OCI-LY7 (cell line): ENCODE data around the gene MUC22. TPM values are rescaled to one million over a fixed set of nuclear protein-coding genes. Genes with fewer than 3 reads are reported as not detected.
"Not testable (repeated sequence)": the region's sequence is repeated elsewhere in the genome, so short reads cannot be mapped to it uniquely, and the experiment has no call there.

Experiments used
- BruUV-seq: library from RNA; stranded (reverse); fragments of 400-500 nt; replicated peaks from 2 replicates; lab custom pipeline; 2021; lab: Mats Ljungman, UMichigan
- CTCF ChIA-PET: fragments of 300-600 bp; sonication (Branson Sonifier 250); formaldehyde crosslinking; loops from one replicate; lab custom pipeline; 2022; ENCODE audit warnings: antibody characterized with exemption; ENCODE audit not compliant: unreplicated experiment; lab: Charles Lee
- POLR2A ChIA-PET: fragments of 300-600 bp; sonication (Branson Sonifier 250); formaldehyde crosslinking; loops from one replicate; lab custom pipeline; 2022; ENCODE audit warnings: antibody characterized with exemption; lab: Charles Lee
- DNase-seq: peaks from one replicate; pipeline ENCODE4 v3.0.0-alpha.2; 2015; ENCODE audit warnings: low spot score
- H2AFZ ChIP-seq: fragments of 200-600 bp; sonication (generic), shearing (Covaris generic); 2 replicates; pipeline ENCODE4 v1.6.1; 2014; ENCODE audit warnings: mild to moderate bottlenecking, antibody characterized with exemption, low read length, moderate library complexity
- H3K27ac ChIP-seq: fragments of 200-600 bp; sonication (generic); 2 replicates; pipeline ENCODE4 v1.5.1; 2014; ENCODE audit warnings: mixed run types, low read depth, mild to moderate bottlenecking, moderate library complexity, low read length, inconsistent platforms; ENCODE audit not compliant: poor library complexity, severe bottlenecking
- H3K36me3 ChIP-seq: fragments of 200-600 bp; sonication (generic); 2 replicates; pipeline ENCODE4 v1.6.1; 2014; ENCODE audit warnings: mild to moderate bottlenecking, antibody characterized with exemption, low read length, moderate library complexity, mixed read lengths; ENCODE audit not compliant: insufficient read depth
- H3K4me1 ChIP-seq: fragments of 200-600 bp; sonication (generic); 2 replicates; pipeline ENCODE4 v1.5.1; 2014; ENCODE audit warnings: mild to moderate bottlenecking, low read length; ENCODE audit not compliant: insufficient read depth, poor library complexity, severe bottlenecking
- H3K4me2 ChIP-seq: fragments of 200-600 bp; sonication (generic); 2 replicates; pipeline ENCODE4 v1.6.1; 2014; ENCODE audit warnings: mild to moderate bottlenecking, low read length
- H3K4me3 ChIP-seq: fragments of 200-600 bp; sonication (generic); 2 replicates; pipeline ENCODE4 v1.5.1; 2014; ENCODE audit warnings: mild to moderate bottlenecking, low read depth, low read length; ENCODE audit not compliant: poor library complexity, severe bottlenecking
- H3K79me2 ChIP-seq: fragments of 200-600 bp; sonication (generic); 2 replicates; pipeline ENCODE4 v1.6.1; 2016; ENCODE audit warnings: low read depth, mild to moderate bottlenecking, low read length, moderate library complexity, mixed read lengths; ENCODE audit not compliant: insufficient read depth
- H3K9me2 ChIP-seq: fragments of 200-600 bp; sonication (generic); 2 replicates; pipeline ENCODE4 v1.6.1; 2016; ENCODE audit warnings: mild to moderate bottlenecking, low read length, mixed read lengths; ENCODE audit not compliant: insufficient read depth
- H3K9me3 ChIP-seq: fragments of 200-600 bp; sonication (generic); 2 replicates; pipeline ENCODE4 v1.6.1; 2014; ENCODE audit warnings: mild to moderate bottlenecking, mixed run types, low read length, mixed read lengths
- H4K20me1 ChIP-seq: fragments of 200-600 bp; sonication (generic); 2 replicates; pipeline ENCODE4 v1.6.1; 2014; ENCODE audit warnings: mild to moderate bottlenecking, antibody characterized with exemption, low read length, moderate library complexity, mixed read lengths; ENCODE audit not compliant: insufficient read depth
- CTCF ChIP-seq: fragments of 200-600 bp; sonication (generic); conservative IDR thresholded peaks from 2 replicates; pipeline ENCODE4 v1.5.1; 2014; ENCODE audit warnings: mild to moderate bottlenecking, antibody characterized with exemption, low read length, moderate library complexity, mixed read lengths
- EZH2phosphoT487 ChIP-seq: fragments of 200-600 bp; sonication (generic); IDR thresholded peaks from 2 replicates; pipeline ENCODE4 v1.6.1; 2018; ENCODE audit warnings: low read depth, borderline replicate concordance, mild to moderate bottlenecking, mixed run types, antibody characterized with exemption, low read length, moderate library complexity, mixed read lengths
- intact Hi-C: fragments of 100-400 bp; cut with micrococcal nuclease; formaldehyde crosslinking; loops from one replicate; pipeline ENCODE4 v1.10.0; 2022; ENCODE audit not compliant: unreplicated experiment
- total RNA-seq, 2 experiments: library from RNA; depleted of rRNA in 1 of 2; stranded (reverse); fragments of >200 nt in 1 of 2; shearing (Covaris generic) in 1 of 2; gene quantifications; 2 replicates each; pipeline ENCODE4 v1.2.3, GENCODE V29; 2014 to 2022

MUC22 gene
- total RNA-seq, 2 experiments from 2014 or later: not detected

- H3K9me2 ChIP-seq, H3K4me3 ChIP-seq, H4K20me1 ChIP-seq, BruUV-seq, DNase-seq, H3K9me3 ChIP-seq, POLR2A ChIA-PET, H3K36me3 ChIP-seq, H3K4me2 ChIP-seq, H3K79me2 ChIP-seq, CTCF ChIA-PET, H3K4me1 ChIP-seq, intact Hi-C loops, H3K27ac ChIP-seq, H2AFZ ChIP-seq: not testable (repeated sequence)
These were observed 57.8 kb downstream of the MUC22 start for GRCh38 chr6:31067891-31068668.

GRCh38 chr6:31068669-31069340 lies 58.5 kb downstream of the MUC22 start:
- DNase-seq: peak; percentile 67
- no peaks in the 10 kb centered on the region for H3K9me2 ChIP-seq
- intact Hi-C loops: no loop called here
- TF ChIP-seq CTCF: peak; percentile 88
- no peak for TF ChIP-seq EZH2phosphoT487
- H3K4me1 ChIP-seq: no peaks in the 10 kb centered on the region
- H3K36me3 ChIP-seq: no peaks in the 10 kb centered on the region
- POLR2A ChIA-PET: no interaction called here
- H2AFZ ChIP-seq: no peak overlapping the region
- no peaks in the 10 kb centered on the region for H3K9me3 ChIP-seq
- BruUV-seq: no TSS peak
- no peak overlapping the region for H3K4me2 ChIP-seq
- no peaks in the 10 kb centered on the region for H4K20me1 ChIP-seq
- no peaks in the 10 kb centered on the region for H3K79me2 ChIP-seq
- CTCF ChIA-PET: interaction anchor here (0.8 kb wide), 1 partner anchor 18 kb away, joined by 4 read pairs; no protein-coding TSS in a partner anchor
- no peak overlapping the region for H3K4me3 ChIP-seq
- no peak overlapping the region for H3K27ac ChIP-seq

- Histone ChIP-seq H3K9me2 (no peaks in the 10 kb centered on the region), H3K4me2 (no peak overlapping the region), H3K9me3 (no peaks in the 10 kb centered on the region), H3K36me3 (no peaks in the 10 kb centered on the region), H3K27ac (no peak overlapping the region), H3K4me1 (no peaks in the 10 kb centered on the region), H3K79me2 (no peaks in the 10 kb centered on the region), H3K4me3 (no peak overlapping the region), H2AFZ (no peak overlapping the region), H4K20me1 (no peaks in the 10 kb centered on the region)
- CTCF ChIA-PET: interaction anchor here (1.1 to 1.3 kb wide), 2 partner anchors 156 to 242 kb away, joined by 3 to 7 read pairs; partner anchors contain the start of gene VARS2
- intact Hi-C loops: no loop called here
- no TSS peak for BruUV-seq
- peak; percentile 42 for DNase-seq
- TF ChIP-seq EZH2phosphoT487 (no peak), CTCF (peak; percentile 63)
- POLR2A ChIA-PET: no interaction called here
These were observed 60.5 kb downstream of the MUC22 start for GRCh38 chr6:31070711-31071197.
